ENCODE measurements around the gene ACER2.

- no peak for TF ChIP-seq CTCF (IDR thresholded peaks at IDR 0.05)
- no peak for TF ChIP-seq POLR2A (IDR thresholded peaks at IDR 0.05)
Measured at GRCh38 chr9:19456426-19456825, 47.6 kb downstream of the ACER2 start.

Data from stomach (tissue), 4 donors.